T-cell (primary cell): Measurements from ENCODE around the gene ZCCHC24. TPM values are rescaled to one million over a fixed set of nuclear protein-coding genes. Genes with fewer than 3 reads are reported as not detected.

Experiments used
- ATAC-seq, 4 experiments: fragments of 200-7000 bp in 3 of 4; fragments of 150-1000 bp in 1 of 4; cut with Tn5 transposase; replicated peaks in 1 of 4; 1 replicate in 3 of 4; 2 replicates in 1 of 4; pipeline ENCODE4 v1.10.0; 2021; ENCODE audit warnings: moderate library complexity in 3 of 4, mild to moderate bottlenecking in 2 of 4, moderate number of reproducible peaks in 1 of 4
- CTCF ChIA-PET, 2 donors: fragments of 300-600 bp; sonication (Branson Sonifier 250); formaldehyde crosslinking; loops; one replicate each; lab custom pipeline; 2022; ENCODE audit warnings: antibody characterized with exemption in 2 of 2; lab: Charles Lee
- POLR2A ChIA-PET, 2 donors: fragments of 300-600 bp; sonication (Branson Sonifier 250); formaldehyde crosslinking; loops; one replicate each; lab custom pipeline; 2022; ENCODE audit warnings: antibody characterized with exemption in 2 of 2; lab: Charles Lee
- DNase-seq, 35 experiments: peaks; one replicate each; pipeline versions ENCODE4 v3.0.0 to v3.0.0-alpha.2; 2013 to 2023
- H3K27ac ChIP-seq: one replicate; pipeline ENCODE4 v1.5.1; 2013; ENCODE audit warnings: low read length
- H3K27me3 ChIP-seq, 2 experiments: replicated peaks in 1 of 2; 1 replicate in 1 of 2; 2 replicates in 1 of 2; pipeline versions ENCODE4 v1.6.1 to v1.7.0; 2013; ENCODE audit warnings: low read length in 1 of 2, mixed read lengths in 1 of 2; ENCODE audit not compliant: control insufficient read depth in 2 of 2, insufficient read depth in 2 of 2; ENCODE audit errors: extremely low read depth in 1 of 2
- H3K36me3 ChIP-seq, 2 donors: 1 replicate in 1 of 2; 2 replicates in 1 of 2; pipeline versions ENCODE4 v1.6.1 to v1.7.0; 2013; ENCODE audit warnings: low read length in 1 of 2; ENCODE audit not compliant: control insufficient read depth in 2 of 2, insufficient read depth in 1 of 2; ENCODE audit errors: extremely low read depth in 1 of 2
- H3K4me1 ChIP-seq, 2 experiments: 1 replicate in 1 of 2; 2 replicates in 1 of 2; pipeline versions ENCODE4 v1.6.1 to v1.7.0; 2013; ENCODE audit warnings: low read length in 2 of 2, mixed read lengths in 1 of 2; ENCODE audit not compliant: insufficient read depth in 2 of 2, control insufficient read depth in 1 of 2; ENCODE audit errors: extremely low read depth in 1 of 2
- H3K4me3 ChIP-seq, 2 donors: 1 replicate in 1 of 2; 2 replicates in 1 of 2; pipeline versions ENCODE4 v1.5.1 to v1.7.0; 2013; ENCODE audit warnings: mild to moderate bottlenecking in 2 of 2, low read length in 1 of 2, moderate library complexity in 1 of 2; ENCODE audit not compliant: control insufficient read depth in 1 of 2; ENCODE audit errors: extremely low read depth in 1 of 2
- H3K9me3 ChIP-seq: 2 replicates; pipeline ENCODE4 v1.7.0; 2013
- H3K27ac Mint-ChIP-seq, 2 donors: one replicate each; pipeline ENCODE4 v1.8.0; 2020 to 2021; ENCODE audit warnings: mild to moderate bottlenecking in 2 of 2, mixed read lengths in 2 of 2
- H3K27me3 Mint-ChIP-seq, 2 donors: one replicate each; pipeline ENCODE4 v1.8.0; 2021 to 2022; ENCODE audit warnings: mixed read lengths in 2 of 2
- H3K36me3 Mint-ChIP-seq: one replicate; pipeline ENCODE4 v1.8.0; 2021; ENCODE audit warnings: mixed read lengths
- H3K4me1 Mint-ChIP-seq, 3 donors: one replicate each; pipeline ENCODE4 v1.8.0; 2020 to 2022; ENCODE audit warnings: mixed read lengths in 3 of 3, mild to moderate bottlenecking in 1 of 3
- H3K4me3 Mint-ChIP-seq, 3 donors: one replicate each; pipeline ENCODE4 v1.8.0; 2020 to 2022; ENCODE audit warnings: mild to moderate bottlenecking in 3 of 3, mixed read lengths in 3 of 3, moderate library complexity in 3 of 3
- H3K9me3 Mint-ChIP-seq, 3 donors: one replicate each; pipeline ENCODE4 v1.8.0; 2020 to 2022; ENCODE audit warnings: mixed read lengths in 3 of 3
- WGBS: methylation state at CpG from one replicate; pipeline ENCODE4 v1.1.5; 2013; ENCODE audit warnings: missing lambda C conversion rate; ENCODE audit not compliant: insufficient coverage; 5-methylcytosine and 5-hydroxymethylcytosine counted together
- total RNA-seq, 35 experiments: library from RNA in 6 of 35; stranded (reverse) in 6 of 35; fragments of 120-200 nt in 1 of 35; gene quantifications; one replicate each; pipeline versions ENCODE4 v1.2.1 to v1.2.4 and lab custom pipeline; 2013 to 2026

Gene ZCCHC24
- total RNA-seq, 5 donors from 2014 or later (not counting 1 experiment from before 2014, with no cell fraction given) = 0.60 to 2.4 (median 1.9) TPM

GRCh38 chr10:79458483-79458882 lies 13.1 kb upstream of the ZCCHC24 start:
- no peak overlapping the region for H3K27ac Mint-ChIP-seq
- DNase-seq = no peak
- H3K27me3 ChIP-seq = no peaks in the 10 kb centered on the region
- H3K9me3 ChIP-seq = no peaks in the 10 kb centered on the region
- ChIA-PET POLR2A (no interaction called here), CTCF (interaction anchor here in 1 of 2 donors (0.6 kb wide), 1 partner anchor 156 kb away, joined by 4 read pairs; no protein-coding TSS in a partner anchor)
- no peak overlapping the region for H3K27ac ChIP-seq
- no peak for ATAC-seq
- no peak overlapping the region for H3K4me3 ChIP-seq
- H3K4me1 ChIP-seq = no peaks in the 10 kb centered on the region
- 40% methylated on average over 1 of the region's 4 CpGs for WGBS
- H3K9me3 Mint-ChIP-seq = no peaks in the 10 kb centered on the region
- H3K27me3 Mint-ChIP-seq = peaks cover 2 to 5% of the 10 kb centered on the region in 2 donors
- H3K4me3 Mint-ChIP-seq = no peak overlapping the region
- H3K36me3 Mint-ChIP-seq = no peaks in the 10 kb centered on the region
- H3K4me1 Mint-ChIP-seq = no peaks in the 10 kb centered on the region
- no peaks in the 10 kb centered on the region for H3K36me3 ChIP-seq

- ChIA-PET CTCF (no interaction called here), POLR2A (no interaction called here)
- no peaks in the 10 kb centered on the region for H3K4me1 Mint-ChIP-seq
- H3K9me3 Mint-ChIP-seq = no peaks in the 10 kb centered on the region
- 92% methylated on average over 2 of the region's 7 CpGs for WGBS
- H3K36me3 Mint-ChIP-seq = no peaks in the 10 kb centered on the region
- no peaks in the 10 kb centered on the region for H3K4me1 ChIP-seq
- H3K4me3 ChIP-seq = no peak overlapping the region
- H3K27ac Mint-ChIP-seq = no peak overlapping the region
- H3K9me3 ChIP-seq = no peaks in the 10 kb centered on the region
- peaks cover 2 to 5% of the 10 kb centered on the region in 2 donors for H3K27me3 Mint-ChIP-seq
- H3K27me3 ChIP-seq = no peaks in the 10 kb centered on the region
- DNase-seq (no peak), ATAC-seq (no peak)
- no peak overlapping the region for H3K27ac ChIP-seq
- no peak overlapping the region for H3K4me3 Mint-ChIP-seq
- no peaks in the 10 kb centered on the region for H3K36me3 ChIP-seq
These were observed 11.9 kb upstream of the ZCCHC24 start for GRCh38 chr10:79457256-79457785.

- H3K27ac ChIP-seq = no peak overlapping the region
- Mint-ChIP-seq H3K36me3 (no peaks in the 10 kb centered on the region), H3K9me3 (no peaks in the 10 kb centered on the region), H3K27ac (no peak overlapping the region), H3K4me1 (no peaks in the 10 kb centered on the region), H3K4me3 (no peak overlapping the region), H3K27me3 (peaks cover 2 to 5% of the 10 kb centered on the region in 2 donors)
- ATAC-seq (no peak), DNase-seq (no peak)
- ChIA-PET POLR2A (no interaction called here), CTCF (no interaction called here)
- H3K9me3 ChIP-seq = no peaks in the 10 kb centered on the region
- H3K4me1 ChIP-seq = no peaks in the 10 kb centered on the region
- H3K4me3 ChIP-seq = no peak overlapping the region
- H3K36me3 ChIP-seq = no peaks in the 10 kb centered on the region
- H3K27me3 ChIP-seq = no peaks in the 10 kb centered on the region
- 98% methylated on average over 5 of the region's 6 CpGs for WGBS
These were observed 8.8 kb upstream of the ZCCHC24 start for GRCh38 chr10:79454259-79454658.

GRCh38 chr10:79453392-79453791 lies 8.0 kb upstream of the ZCCHC24 start:
- Mint-ChIP-seq H3K27ac (no peak overlapping the region), H3K4me3 (no peak overlapping the region), H3K9me3 (no peaks in the 10 kb centered on the region), H3K36me3 (no peaks in the 10 kb centered on the region), H3K27me3 (peaks cover 2 to 5% of the 10 kb centered on the region in 2 donors), H3K4me1 (no peaks in the 10 kb centered on the region)
- DNase-seq (no peak), ATAC-seq (no peak)
- Histone ChIP-seq H3K36me3 (no peaks in the 10 kb centered on the region), H3K4me3 (no peak overlapping the region), H3K4me1 (no peaks in the 10 kb centered on the region), H3K27ac (no peak overlapping the region), H3K9me3 (no peaks in the 10 kb centered on the region), H3K27me3 (no peaks in the 10 kb centered on the region)
- WGBS = 60% methylated on average over 1 of the region's 3 CpGs
- ChIA-PET CTCF (no interaction called here), POLR2A (no interaction called here)

GRCh38 chr10:79452174-79452611 lies 6.8 kb upstream of the ZCCHC24 start:
- H3K27me3 Mint-ChIP-seq = peaks cover 2 to 5% of the 10 kb centered on the region in 2 donors
- H3K9me3 ChIP-seq = no peaks in the 10 kb centered on the region
- CTCF ChIA-PET = no interaction called here
- peaks cover 0 to under 1% (median 0%) of the 10 kb centered on the region in 3 donors for H3K4me1 Mint-ChIP-seq
- H3K9me3 Mint-ChIP-seq = no peaks in the 10 kb centered on the region
- 95% methylated on average over 3 of the region's 9 CpGs for WGBS
- no peaks in the 10 kb centered on the region for H3K36me3 ChIP-seq
- H3K4me1 ChIP-seq = no peaks in the 10 kb centered on the region
- no peak overlapping the region for H3K4me3 ChIP-seq
- ATAC-seq = no peak
- no peak for DNase-seq
- H3K27me3 ChIP-seq = no peaks in the 10 kb centered on the region
- H3K27ac Mint-ChIP-seq = no peak overlapping the region
- POLR2A ChIA-PET = interaction anchor here in 1 of 2 donors (0.5 kb wide), 1 partner anchor 1411 kb away, joined by 3 read pairs; no protein-coding TSS in a partner anchor
- H3K36me3 Mint-ChIP-seq = no peaks in the 10 kb centered on the region
- H3K27ac ChIP-seq = no peak overlapping the region
- no peak overlapping the region for H3K4me3 Mint-ChIP-seq

GRCh38 chr10:79451046-79451699 lies 5.7 kb upstream of the ZCCHC24 start:
- ChIA-PET CTCF (no interaction called here), POLR2A (no interaction called here)
- ATAC-seq (no peak), DNase-seq (no peak)
- no peaks in the 10 kb centered on the region for H3K36me3 ChIP-seq
- no peaks in the 10 kb centered on the region for H3K9me3 Mint-ChIP-seq
- H3K27me3 ChIP-seq = no peaks in the 10 kb centered on the region
- peaks cover 2 to 5% of the 10 kb centered on the region in 2 donors for H3K27me3 Mint-ChIP-seq
- no peaks in the 10 kb centered on the region for H3K9me3 ChIP-seq
- H3K4me1 ChIP-seq = peaks cover 0 to 8% of the 10 kb centered on the region in 2 experiments
- H3K4me1 Mint-ChIP-seq = peaks cover 6 to 8% (median 6%) of the 10 kb centered on the region in 3 donors
- WGBS = 96% methylated on average over 5 of the region's 14 CpGs
- no peak overlapping the region for H3K27ac Mint-ChIP-seq
- H3K27ac ChIP-seq = no peak overlapping the region
- H3K36me3 Mint-ChIP-seq = no peaks in the 10 kb centered on the region
- H3K4me3 ChIP-seq = no peak overlapping the region
- H3K4me3 Mint-ChIP-seq = no peak overlapping the region
